ENCODE measurements around the gene GMPR2.

DNA sequence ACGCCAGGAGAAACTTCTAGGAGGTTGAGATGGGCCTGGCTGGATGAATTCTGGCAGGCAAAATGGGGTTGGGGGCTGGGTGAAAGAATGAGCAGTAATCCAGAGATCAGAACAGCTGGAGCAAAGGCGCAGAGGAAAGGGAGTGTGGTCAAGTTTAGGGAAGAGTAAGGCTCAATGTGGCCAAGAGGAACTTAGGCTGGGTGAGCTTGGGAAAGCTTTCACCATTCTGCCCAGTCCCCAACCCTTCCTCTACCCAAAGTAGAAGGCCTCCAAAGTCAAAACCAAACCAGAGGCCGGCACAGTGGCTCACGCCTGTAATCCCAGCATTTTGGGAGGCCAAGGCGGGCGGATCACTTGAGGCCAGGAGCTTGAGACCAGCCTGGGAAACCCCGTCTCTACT, 48.9 kb downstream of the GMPR2 start:
- no peak for TF ChIP-seq POLR2A (IDR thresholded peaks at IDR 0.05; ENCODE audit: low read depth, low read length)
- no peak for TF ChIP-seq TAF1 (IDR thresholded peaks at IDR 0.05; ENCODE audit: low read depth, low read length)
- TF ChIP-seq POLR2AphosphoS5 (IDR thresholded peaks at IDR 0.05; ENCODE audit: low read depth, low read length), result no peak
- TF ChIP-seq POU2F2 (IDR thresholded peaks at IDR 0.05; ENCODE audit: low read depth, low read length), result no peak

Data from GM12891 (cell line).